Stimulated activated naive CD8-positive, alpha-beta T cell treated with anti-CD3 and anti-CD28 coated beads, Interleukin-15, amount 100 ng/mL, for 72 hours (primary cell): ENCODE results near the gene NRXN3.

ENCODE experiments used
- ATAC-seq: fragments of 150-1000 bp; cut with Tn5 transposase; 2 replicates; pipeline ENCODE4 v1.10.0; 2021; ENCODE audit warnings: mild to moderate bottlenecking, moderate library complexity
- DNase-seq, 2 donors: peaks; one replicate each; pipeline ENCODE4 v3.0.0; 2021 to 2022
- H3K27ac Mint-ChIP-seq, 2 donors: one replicate each; pipeline ENCODE4 v1.8.0; 2022; ENCODE audit warnings: mild to moderate bottlenecking in 2 of 2, mixed read lengths in 2 of 2, moderate library complexity in 2 of 2
- H3K27me3 Mint-ChIP-seq: one replicate; pipeline ENCODE4 v1.8.0; 2022; ENCODE audit warnings: mixed read lengths
- H3K4me1 Mint-ChIP-seq: one replicate; pipeline ENCODE4 v1.8.0; 2022; ENCODE audit warnings: mild to moderate bottlenecking, mixed read lengths
- H3K4me3 Mint-ChIP-seq, 2 donors: one replicate each; pipeline ENCODE4 v1.8.0; 2022; ENCODE audit warnings: mild to moderate bottlenecking in 2 of 2, mixed read lengths in 2 of 2, moderate library complexity in 1 of 2
- H3K9me3 Mint-ChIP-seq, 2 donors: one replicate each; pipeline ENCODE4 v1.8.0; 2022; ENCODE audit warnings: mixed read lengths in 2 of 2

Gene NRXN3

DNA sequence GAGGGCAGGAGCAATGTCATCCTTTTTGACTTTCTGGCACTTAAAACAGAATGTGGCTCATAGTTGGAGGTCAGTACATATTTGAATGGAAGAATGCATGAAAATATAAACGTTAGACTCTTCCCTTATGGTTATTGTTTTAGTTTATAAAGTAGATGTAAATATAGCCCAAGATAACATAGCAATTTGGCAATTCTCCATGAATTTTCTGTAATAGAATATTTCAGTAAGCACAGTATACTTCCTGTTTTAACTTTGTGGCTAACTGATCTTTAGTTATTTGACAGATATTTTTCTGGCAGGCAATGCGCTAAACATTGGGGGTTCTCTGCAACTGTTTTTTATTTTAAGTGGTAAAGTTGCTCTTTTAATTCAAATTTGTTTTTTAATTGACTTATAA is 763.0 kb downstream of the NRXN3 start:
- Mint-ChIP-seq H3K4me3 (no peak overlapping the region), H3K9me3 (no peaks in the 10 kb centered on the region)

DNA sequence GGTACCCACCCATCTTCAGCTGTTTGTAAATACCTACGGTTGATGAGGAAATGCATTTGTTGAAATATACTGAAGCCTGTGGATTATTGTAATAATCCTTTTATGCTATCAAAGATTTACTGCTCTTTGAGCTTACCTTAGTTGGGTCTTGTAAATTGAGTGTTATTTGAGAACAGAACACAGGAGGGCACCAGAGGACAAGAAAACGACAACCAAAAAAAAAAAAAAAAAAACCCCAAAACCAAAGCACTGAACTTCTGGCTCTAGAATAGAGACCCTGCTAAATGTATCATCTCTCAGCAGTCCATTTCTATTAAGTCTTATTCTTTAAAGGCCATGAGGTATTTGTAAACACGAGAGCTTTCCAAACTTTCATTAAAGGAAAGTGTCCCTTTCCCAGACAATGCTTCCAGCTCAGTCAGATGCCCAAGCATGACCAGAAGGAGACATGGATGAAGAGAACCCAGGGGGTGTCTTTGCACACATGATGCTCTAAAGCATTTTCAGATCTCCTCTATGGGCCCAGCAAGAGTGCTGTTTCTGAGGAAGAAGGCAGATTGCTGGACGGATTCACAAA is 763.9 kb downstream of the NRXN3 start:
- DNase-seq (no peak), ATAC-seq (no peak)
- no peak overlapping the region for H3K4me3 Mint-ChIP-seq
- no peaks in the 10 kb centered on the region for H3K27me3 Mint-ChIP-seq
- no peak overlapping the region for H3K27ac Mint-ChIP-seq
- H3K9me3 Mint-ChIP-seq: no peaks in the 10 kb centered on the region
- no peaks in the 10 kb centered on the region for H3K4me1 Mint-ChIP-seq

More for the DNA sequence above, 763.0 kb downstream of the NRXN3 start:
- Mint-ChIP-seq H3K4me1 (no peaks in the 10 kb centered on the region), H3K27me3 (no peaks in the 10 kb centered on the region), H3K27ac (no peak overlapping the region)
- ATAC-seq (no peak), DNase-seq (no peak)

DNA sequence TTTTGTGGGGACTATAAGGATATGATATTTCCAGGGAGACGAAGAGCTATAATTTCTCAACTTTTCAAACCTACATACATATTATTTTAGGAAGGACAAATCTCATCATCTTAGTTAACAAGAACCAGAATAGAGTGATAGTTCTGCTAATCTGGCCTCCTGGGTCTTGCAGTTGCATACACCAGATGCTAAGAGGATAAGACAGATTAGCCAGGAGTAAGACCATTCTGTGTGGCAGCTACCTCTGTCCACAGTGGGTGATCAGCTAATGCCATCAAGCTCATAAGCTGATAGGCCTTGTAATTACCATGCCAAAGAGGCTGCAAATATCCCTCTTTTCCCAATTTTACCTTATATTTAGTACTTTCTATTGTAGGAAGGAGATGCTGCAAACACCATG is 776.8 kb downstream of the NRXN3 start:
- no peak for DNase-seq
- Mint-ChIP-seq H3K27ac (no peak overlapping the region), H3K27me3 (peaks cover 32% of the 10 kb centered on the region), H3K4me1 (no peaks in the 10 kb centered on the region), H3K9me3 (no peaks in the 10 kb centered on the region), H3K4me3 (no peak overlapping the region)
- no peak for ATAC-seq

DNA sequence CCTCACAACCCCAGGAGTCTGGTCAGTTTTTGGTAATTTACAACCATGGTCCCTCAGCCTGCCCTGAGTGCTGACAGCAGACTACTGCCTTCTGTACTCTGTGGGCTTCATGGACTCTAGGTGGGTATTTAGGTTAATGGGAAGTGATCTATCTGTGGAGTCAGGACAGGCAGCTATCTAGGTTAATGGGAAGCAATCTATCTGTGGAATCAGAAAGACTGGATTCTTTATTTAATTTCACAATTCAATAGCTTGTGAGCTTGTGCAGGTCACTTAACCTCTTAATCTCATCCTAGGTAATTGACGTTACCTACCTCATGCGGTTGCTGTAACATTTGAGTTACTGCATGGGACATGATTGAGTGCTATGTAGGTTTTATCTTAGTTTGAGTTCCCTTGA is 777.5 kb downstream of the NRXN3 start:
- Mint-ChIP-seq H3K4me3 (no peak overlapping the region), H3K27me3 (peaks cover 32% of the 10 kb centered on the region), H3K4me1 (no peaks in the 10 kb centered on the region), H3K9me3 (no peaks in the 10 kb centered on the region), H3K27ac (no peak overlapping the region)
- ATAC-seq (no peak), DNase-seq (no peak)

DNA sequence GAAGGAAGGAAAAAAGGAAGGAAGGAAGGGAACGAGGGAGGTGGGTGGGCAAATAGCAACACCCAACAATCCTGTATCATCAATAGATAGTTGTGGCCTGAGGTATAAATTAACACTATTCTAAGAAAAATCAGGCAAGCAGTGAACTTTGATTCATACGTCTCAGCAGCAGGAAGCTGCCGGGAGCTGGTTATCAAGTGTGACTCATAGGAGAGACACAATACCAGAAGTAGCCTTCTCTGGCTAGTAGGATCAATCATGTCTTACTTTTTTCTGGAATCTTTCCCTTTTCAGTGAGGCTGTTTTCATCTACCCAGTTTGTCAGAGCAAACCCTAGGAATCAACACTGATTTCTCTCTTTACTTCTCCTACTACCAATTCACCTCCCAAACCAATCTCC is 780.5 kb downstream of the NRXN3 start:
- no peaks in the 10 kb centered on the region for H3K4me1 Mint-ChIP-seq
- H3K27me3 Mint-ChIP-seq: peaks cover 26% of the 10 kb centered on the region
- DNase-seq: no peak
- ATAC-seq: no peak
- H3K9me3 Mint-ChIP-seq: no peaks in the 10 kb centered on the region
- H3K4me3 Mint-ChIP-seq: no peak overlapping the region
- no peak overlapping the region for H3K27ac Mint-ChIP-seq

DNA sequence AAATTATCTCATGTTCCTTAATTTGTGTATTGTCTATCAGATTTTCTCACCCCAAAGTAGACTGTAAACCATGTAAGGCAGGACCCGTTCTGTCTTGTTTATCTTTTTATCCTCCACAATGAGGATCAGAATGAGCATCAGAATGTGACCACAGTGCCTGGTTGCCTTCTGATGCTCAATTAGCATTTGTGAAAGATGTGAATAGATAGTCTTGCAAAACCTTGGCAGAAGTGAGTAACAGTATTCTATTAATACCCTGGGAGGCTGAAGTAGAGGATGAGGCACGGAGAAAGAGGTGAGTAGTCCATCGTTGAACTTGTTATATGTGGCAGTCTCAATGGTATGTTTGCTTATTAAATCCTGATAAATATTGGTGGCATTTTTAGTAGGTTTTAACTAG is 781.4 kb downstream of the NRXN3 start:
- Mint-ChIP-seq H3K27ac (no peak overlapping the region), H3K27me3 (peaks cover 26% of the 10 kb centered on the region), H3K4me1 (no peaks in the 10 kb centered on the region), H3K9me3 (no peaks in the 10 kb centered on the region), H3K4me3 (no peak overlapping the region)
- ATAC-seq: no peak
- DNase-seq: no peak

DNA sequence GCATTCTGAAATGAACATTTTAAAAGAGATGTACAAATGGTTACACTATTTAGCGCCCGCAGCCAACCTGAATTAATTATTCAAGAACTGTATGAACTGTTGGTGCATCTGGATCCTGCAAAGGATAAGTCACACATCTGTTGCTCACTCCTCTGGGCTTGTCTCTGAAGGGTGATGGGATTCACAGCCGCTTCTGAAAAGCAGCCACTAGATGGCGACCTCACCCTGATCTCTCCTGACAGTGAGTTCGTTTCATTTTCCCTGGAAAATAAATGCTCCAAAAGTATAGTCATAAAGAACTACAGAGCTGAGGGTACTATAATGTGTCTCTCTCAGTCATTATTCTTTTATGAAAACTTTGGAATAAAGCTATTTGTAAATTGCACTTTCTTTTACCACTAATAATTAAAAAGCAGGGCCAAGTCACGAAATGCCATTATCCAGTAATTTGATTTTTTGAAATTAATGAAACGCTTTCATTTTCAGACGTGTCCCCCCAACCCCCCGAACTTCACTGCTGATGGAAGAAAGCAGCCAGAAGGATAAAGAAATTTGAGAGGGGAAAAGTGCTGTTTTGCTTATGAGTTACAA is 789.6 kb downstream of the NRXN3 start:
- no peak for ATAC-seq
- H3K9me3 Mint-ChIP-seq: no peaks in the 10 kb centered on the region
- H3K4me1 Mint-ChIP-seq: no peaks in the 10 kb centered on the region

DNA sequence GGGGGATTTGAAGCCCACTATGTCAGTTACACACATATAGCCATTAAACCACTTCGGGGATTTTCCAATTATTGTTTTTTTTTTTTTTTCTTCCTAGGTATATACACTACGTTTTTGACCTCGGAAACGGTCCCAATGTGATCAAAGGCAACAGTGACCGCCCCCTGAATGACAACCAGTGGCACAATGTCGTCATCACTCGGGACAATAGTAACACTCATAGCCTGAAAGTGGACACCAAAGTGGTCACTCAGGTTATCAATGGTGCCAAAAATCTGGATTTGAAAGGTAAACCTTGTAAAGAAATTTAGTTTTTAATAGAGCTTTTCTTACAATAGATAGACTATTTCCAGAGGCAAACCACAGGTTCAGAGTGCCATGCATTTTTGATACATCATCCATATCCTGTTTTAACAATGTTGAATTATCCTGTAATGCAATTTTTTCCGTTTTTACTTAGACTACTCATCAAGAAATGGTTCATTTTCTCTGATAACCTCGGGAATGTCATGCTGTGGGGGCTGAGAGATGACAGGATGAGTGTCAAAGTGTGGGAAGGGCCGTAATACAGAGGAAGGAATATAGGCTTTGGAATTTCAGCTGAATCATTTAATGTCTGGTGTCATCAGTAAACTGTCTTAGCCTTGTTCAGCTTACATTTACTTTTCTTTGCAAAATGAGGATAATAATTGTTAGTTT is 797.1 kb downstream of the NRXN3 start:
- no peak for DNase-seq
- Mint-ChIP-seq H3K4me1 (no peaks in the 10 kb centered on the region), H3K9me3 (no peaks in the 10 kb centered on the region), H3K27ac (no peak overlapping the region), H3K4me3 (no peak overlapping the region), H3K27me3 (no peaks in the 10 kb centered on the region)
- no peak for ATAC-seq

More for the DNA sequence above, 789.6 kb downstream of the NRXN3 start:
- DNase-seq: peak; percentile 9 to 23
- Mint-ChIP-seq H3K27ac (no peak overlapping the region), H3K4me3 (no peak overlapping the region), H3K27me3 (no peaks in the 10 kb centered on the region)

DNA sequence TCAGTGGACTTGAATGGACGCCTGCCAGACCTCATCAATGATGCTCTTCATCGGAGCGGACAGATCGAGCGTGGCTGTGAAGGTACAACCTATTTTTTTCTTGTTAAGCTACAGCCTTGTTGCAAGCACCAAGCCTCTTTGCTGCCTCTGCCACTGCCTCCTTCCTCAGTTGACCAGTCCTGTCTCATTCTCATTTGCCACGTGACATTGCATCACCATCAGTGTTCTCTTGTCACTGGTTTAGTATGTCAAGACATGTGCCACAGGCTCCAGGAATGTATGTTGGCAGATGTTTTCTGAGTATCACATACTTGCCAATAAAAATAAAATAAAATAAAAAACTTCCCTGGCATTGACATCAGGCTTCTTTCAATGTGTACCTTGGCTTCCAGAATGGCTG is 798.1 kb downstream of the NRXN3 start:
- Mint-ChIP-seq H3K27ac (no peak overlapping the region), H3K4me1 (no peaks in the 10 kb centered on the region)

DNA sequence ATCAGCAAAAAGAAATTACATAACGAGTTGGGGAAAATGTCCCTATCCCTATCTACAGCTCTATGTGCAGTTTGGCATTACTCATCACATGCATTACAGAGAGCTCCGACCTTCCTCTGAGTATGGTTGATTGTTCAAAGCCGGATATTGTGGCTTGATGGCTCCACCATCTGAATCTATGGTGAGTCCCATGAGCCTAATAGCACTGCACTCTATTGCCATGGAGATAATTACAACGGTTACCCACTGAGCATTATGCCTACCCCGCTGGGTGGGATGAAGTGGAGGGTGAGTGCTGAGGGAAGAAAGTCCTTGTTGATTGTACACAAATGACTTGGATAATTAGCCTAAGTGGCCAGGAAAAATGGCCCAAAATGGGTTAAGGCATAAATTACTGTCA is 800.5 kb downstream of the NRXN3 start:
- no peaks in the 10 kb centered on the region for H3K9me3 Mint-ChIP-seq
- H3K4me3 Mint-ChIP-seq: no peak overlapping the region
- peaks cover 7% of the 10 kb centered on the region for H3K27me3 Mint-ChIP-seq
- no peak overlapping the region for H3K27ac Mint-ChIP-seq
- DNase-seq (no peak), ATAC-seq (no peak)
- no peaks in the 10 kb centered on the region for H3K4me1 Mint-ChIP-seq

More for the DNA sequence above, 798.1 kb downstream of the NRXN3 start:
- no peak for ATAC-seq
- no peak for DNase-seq
- Mint-ChIP-seq H3K4me3 (no peak overlapping the region), H3K27me3 (peaks cover 7% of the 10 kb centered on the region), H3K9me3 (no peaks in the 10 kb centered on the region)

DNA sequence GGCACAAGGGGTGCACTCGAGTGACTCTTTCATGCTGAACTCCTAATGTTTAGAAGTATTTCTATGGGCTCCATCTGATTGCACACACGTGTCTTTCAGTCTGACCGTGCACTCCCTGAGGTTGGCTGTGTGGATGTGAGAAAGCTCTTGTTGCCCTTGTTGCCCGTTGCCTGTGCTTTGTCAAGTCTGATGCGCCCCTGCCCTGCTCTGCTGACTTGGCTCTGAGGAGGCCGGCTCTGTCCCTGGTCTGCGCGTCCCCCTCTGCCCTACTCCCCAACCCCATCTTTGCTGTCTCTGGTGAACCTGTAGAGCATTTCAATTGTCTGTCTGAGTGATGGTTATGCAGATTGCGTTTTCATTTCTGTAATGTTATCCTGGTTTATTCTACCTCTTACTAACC is 802.3 kb downstream of the NRXN3 start:
- Mint-ChIP-seq H3K9me3 (no peaks in the 10 kb centered on the region), H3K27ac (no peak overlapping the region), H3K4me3 (no peak overlapping the region), H3K27me3 (peaks cover 7% of the 10 kb centered on the region), H3K4me1 (no peaks in the 10 kb centered on the region)
- DNase-seq (no peak), ATAC-seq (no peak)

DNA sequence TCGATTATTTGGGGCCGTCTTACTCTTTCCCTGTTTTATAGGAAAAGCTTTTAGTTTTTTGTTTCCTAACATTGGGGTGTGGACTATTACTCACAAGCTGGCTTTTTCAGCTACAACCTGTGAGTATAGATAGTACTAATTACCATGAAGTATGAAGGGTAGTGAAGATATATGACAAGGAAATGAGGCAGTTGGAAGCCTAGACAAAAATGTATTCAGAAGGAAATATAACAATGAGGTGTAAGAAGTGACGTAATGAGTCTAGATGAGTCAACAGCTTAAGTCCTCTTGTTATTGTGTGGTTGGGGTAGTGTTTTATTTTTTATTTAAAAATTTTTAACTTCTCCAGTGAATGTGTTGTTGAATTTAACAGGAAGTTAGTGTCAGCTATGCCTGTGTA is 804.5 kb downstream of the NRXN3 start:
- Mint-ChIP-seq H3K4me3 (no peak overlapping the region), H3K4me1 (no peaks in the 10 kb centered on the region), H3K27ac (no peak overlapping the region), H3K27me3 (peaks cover 7% of the 10 kb centered on the region), H3K9me3 (no peaks in the 10 kb centered on the region)
- no peak for DNase-seq
- no peak for ATAC-seq

DNA sequence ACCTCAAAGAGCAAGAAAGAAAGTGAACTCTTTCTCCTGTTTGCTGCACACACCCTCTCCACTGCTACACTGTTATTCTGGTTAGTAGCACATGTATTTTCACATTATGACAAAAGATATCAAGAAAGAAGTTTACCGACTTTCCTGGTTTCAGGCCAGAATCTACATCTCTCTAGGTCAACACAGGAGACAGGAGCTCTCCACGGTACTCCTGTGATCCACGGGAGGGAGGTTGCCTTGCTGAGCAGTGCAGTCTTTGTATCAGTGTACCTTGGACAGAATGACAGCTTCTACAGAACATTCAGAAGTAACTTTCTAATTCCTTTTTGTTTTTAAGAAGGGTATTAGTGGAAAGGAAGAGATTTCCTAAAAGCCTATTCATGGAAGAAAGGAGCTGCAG is 805.6 kb downstream of the NRXN3 start:
- no peak for DNase-seq
- Mint-ChIP-seq H3K9me3 (no peaks in the 10 kb centered on the region), H3K4me1 (no peaks in the 10 kb centered on the region), H3K27ac (no peak overlapping the region), H3K4me3 (no peak overlapping the region), H3K27me3 (peaks cover 7% of the 10 kb centered on the region)
- no peak for ATAC-seq

DNA sequence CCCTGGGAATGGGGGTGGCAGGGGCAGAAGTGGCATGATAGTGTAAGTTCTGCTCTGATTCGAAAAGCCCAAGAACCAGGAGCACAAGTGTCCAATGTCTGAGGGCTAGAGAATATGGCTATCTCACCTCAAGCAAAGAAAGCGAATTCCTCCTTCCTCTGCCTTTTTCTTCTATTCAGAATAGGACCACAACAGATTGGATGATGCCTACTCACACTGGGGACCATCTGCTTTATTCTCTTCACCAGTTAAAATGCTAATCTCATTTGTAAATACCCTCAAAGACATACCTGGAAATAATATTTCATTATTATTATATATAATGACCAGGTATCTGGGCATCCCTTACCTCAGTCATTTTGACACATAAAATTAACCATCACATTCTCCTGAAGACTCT is 808.7 kb downstream of the NRXN3 start:
- no peak for ATAC-seq
- Mint-ChIP-seq H3K9me3 (no peaks in the 10 kb centered on the region), H3K4me1 (no peaks in the 10 kb centered on the region), H3K4me3 (no peak overlapping the region), H3K27ac (no peak overlapping the region), H3K27me3 (no peaks in the 10 kb centered on the region)
- no peak for DNase-seq

DNA sequence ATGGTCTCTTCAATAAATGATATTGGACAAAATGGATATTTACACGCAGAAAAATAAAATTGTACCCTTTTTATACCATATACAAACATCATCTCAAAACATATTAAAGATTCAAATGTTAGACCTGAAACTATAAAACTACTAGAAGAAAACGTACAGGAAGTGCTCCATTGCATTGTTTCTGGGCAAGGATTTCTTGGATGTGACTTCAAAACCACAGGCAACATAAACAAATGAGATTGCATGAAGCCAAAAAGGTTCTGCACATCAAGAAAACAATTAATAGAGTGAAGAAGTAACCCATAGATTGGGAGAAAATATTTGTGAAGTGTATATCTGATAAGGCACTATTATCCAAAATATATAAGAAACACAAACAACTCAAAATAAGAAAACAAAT is 812.4 kb downstream of the NRXN3 start:
- Mint-ChIP-seq H3K4me1 (no peaks in the 10 kb centered on the region), H3K4me3 (no peak overlapping the region), H3K27me3 (no peaks in the 10 kb centered on the region), H3K9me3 (no peaks in the 10 kb centered on the region), H3K27ac (no peak overlapping the region)
- ATAC-seq (no peak), DNase-seq (no peak)

DNA sequence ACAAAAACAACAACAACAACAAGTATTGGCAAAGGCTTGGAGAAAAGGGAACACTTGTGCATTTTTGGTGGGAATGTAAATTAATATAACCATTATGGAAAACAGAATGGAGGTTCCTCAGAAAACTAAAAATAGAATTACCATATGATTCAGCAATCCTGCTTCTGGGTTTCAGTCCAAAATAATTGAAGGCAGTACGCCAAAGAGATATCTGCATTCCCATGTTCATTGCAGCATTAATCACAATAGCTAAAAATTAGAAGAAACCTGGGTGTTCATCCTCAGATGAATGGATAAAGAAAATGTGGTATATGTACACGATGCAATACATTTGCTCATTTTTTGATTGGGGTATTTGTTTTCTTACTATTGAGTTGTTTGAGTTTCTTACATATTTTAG is 813.0 kb downstream of the NRXN3 start:
- Mint-ChIP-seq H3K27ac (no peak overlapping the region), H3K9me3 (no peaks in the 10 kb centered on the region), H3K4me3 (no peak overlapping the region), H3K27me3 (no peaks in the 10 kb centered on the region), H3K4me1 (no peaks in the 10 kb centered on the region)
- no peak for ATAC-seq
- DNase-seq: no peak
